GM23338 (cell line): ENCODE results near the gene PPP2R2B. TPM values are rescaled to one million over a fixed set of nuclear protein-coding genes. Genes with fewer than 3 reads are reported as not detected.

Source experiments
- ATAC-seq: fragments of 200-7000 bp; cut with Tn5 transposase; 3 replicates; pipeline ENCODE4 v1.9.1; 2020
- DNase-seq: peaks from one replicate; pipeline ENCODE4 v3.0.0-alpha.2; 2015; ENCODE audit warnings: low spot score
- H2AFZ ChIP-seq: fragments of 200-600 bp; sonication (generic); 2 replicates; pipeline ENCODE4 v1.8.0; 2016; ENCODE audit warnings: antibody characterized with exemption, mild to moderate bottlenecking, moderate library complexity
- H3F3A ChIP-seq: fragments of 200-600 bp; sonication (generic); replicated peaks from 2 replicates; pipeline ENCODE4 v1.8.0; 2017; ENCODE audit warnings: antibody characterized with exemption, mixed run types, low read depth
- H3K27ac ChIP-seq: fragments of 200-600 bp; sonication (generic); 2 replicates; pipeline ENCODE4 v1.6.1; 2016; ENCODE audit warnings: low read depth
- H3K27me3 ChIP-seq: fragments of 200-600 bp; sonication (generic); 2 replicates; pipeline ENCODE4 v1.8.0; 2016; ENCODE audit warnings: mild to moderate bottlenecking, mixed run types, moderate library complexity; ENCODE audit not compliant: insufficient read depth
- H3K36me3 ChIP-seq: fragments of 200-600 bp; sonication (generic); 2 replicates; pipeline ENCODE4 v1.8.0; 2016; ENCODE audit warnings: mild to moderate bottlenecking; ENCODE audit not compliant: insufficient read depth
- H3K4me1 ChIP-seq: fragments of 200-600 bp; sonication (generic); 2 replicates; pipeline ENCODE4 v1.8.0; 2016; ENCODE audit warnings: mild to moderate bottlenecking, moderate library complexity; ENCODE audit not compliant: insufficient read depth
- H3K4me2 ChIP-seq: fragments of 200-600 bp; sonication (generic); 2 replicates; pipeline ENCODE4 v1.7.1; 2017; ENCODE audit warnings: mixed run types
- H3K4me3 ChIP-seq: fragments of 200-600 bp; sonication (generic); 2 replicates; pipeline ENCODE4 v1.6.1; 2016; ENCODE audit warnings: mixed run types
- H3K79me2 ChIP-seq: fragments of 200-600 bp; sonication (generic); replicated peaks from 2 replicates; pipeline ENCODE4 v1.8.0; 2017; ENCODE audit warnings: mild to moderate bottlenecking; ENCODE audit not compliant: insufficient read depth
- H3K9me2 ChIP-seq: fragments of 200-600 bp; sonication (generic); 2 replicates; pipeline ENCODE4 v1.8.0; 2017; ENCODE audit not compliant: insufficient read depth
- H4K20me1 ChIP-seq: fragments of 200-600 bp; sonication (generic); replicated peaks from 2 replicates; pipeline ENCODE4 v1.8.0; 2017; ENCODE audit warnings: mild to moderate bottlenecking; ENCODE audit not compliant: insufficient read depth
- H3K27ac Mint-ChIP-seq: 2 replicates; pipeline ENCODE4 v1.8.0; 2020; ENCODE audit warnings: inconsistent platforms, mild to moderate bottlenecking, moderate library complexity, mixed read lengths
- H3K27me3 Mint-ChIP-seq: 3 replicates; pipeline ENCODE4 v1.8.0; 2022; ENCODE audit warnings: low read depth, mild to moderate bottlenecking, moderate library complexity, mixed read lengths, inconsistent platforms; ENCODE audit not compliant: insufficient read depth, poor library complexity
- H3K36me3 Mint-ChIP-seq: 3 replicates; pipeline ENCODE4 v1.8.0; 2021; ENCODE audit warnings: low read depth, mild to moderate bottlenecking, inconsistent platforms, moderate library complexity, mixed read lengths
- H3K4me1 Mint-ChIP-seq: 3 replicates; pipeline ENCODE4 v1.8.0; 2020; ENCODE audit warnings: mild to moderate bottlenecking, inconsistent platforms, mixed read lengths
- H3K4me3 Mint-ChIP-seq: 3 replicates; pipeline ENCODE4 v1.8.0; 2021; ENCODE audit warnings: moderate library complexity, mild to moderate bottlenecking, inconsistent platforms, mixed read lengths
- H3K9me3 Mint-ChIP-seq: 3 replicates; pipeline ENCODE4 v1.8.0; 2020; ENCODE audit warnings: moderate library complexity, mild to moderate bottlenecking, inconsistent platforms, mixed read lengths
- CREB1 ChIP-seq: fragments of 250-450 bp; sonication (Bioruptor Pico); IDR thresholded peaks from 2 replicates; pipeline ENCODE4 v1.5.0; 2020; ENCODE audit warnings: low read depth, mild to moderate bottlenecking, moderate library complexity
- CTCF ChIP-seq, 2 experiments: fragments of 200-600 bp in 1 of 2; sonication (generic) in 1 of 2; conservative IDR thresholded peaks; 2 replicates each; pipeline versions ENCODE4 v1.5.1 to v1.6.1; 2016 to 2017; ENCODE audit warnings: antibody characterized with exemption in 2 of 2, low read depth in 2 of 2, mild to moderate bottlenecking in 2 of 2, moderate library complexity in 1 of 2
- EZH2 ChIP-seq: fragments of 200-600 bp; sonication (generic); IDR thresholded peaks from one replicate; pipeline ENCODE4 v1.8.0; 2017; ENCODE audit warnings: antibody characterized with exemption, mild to moderate bottlenecking, low read depth; ENCODE audit not compliant: unreplicated experiment
- EZH2phosphoT487 ChIP-seq: fragments of 200-600 bp; sonication (generic); IDR thresholded peaks from one replicate; pipeline ENCODE4 v1.8.1; 2018; ENCODE audit warnings: antibody characterized with exemption; ENCODE audit not compliant: unreplicated experiment
- JUNB ChIP-seq: IDR thresholded peaks from one replicate; pipeline ENCODE4 v1.6.1; 2016; ENCODE audit warnings: antibody characterized with exemption; ENCODE audit not compliant: unreplicated experiment
- NANOG ChIP-seq: IDR thresholded peaks from 2 replicates; pipeline ENCODE4 v1.6.1; 2016; ENCODE audit warnings: antibody characterized with exemption, borderline replicate concordance
- REST ChIP-seq: IDR thresholded peaks from one replicate; pipeline ENCODE4 v1.6.1; 2018; ENCODE audit warnings: antibody characterized with exemption; ENCODE audit not compliant: unreplicated experiment
- STAT1 ChIP-seq: IDR thresholded peaks from one replicate; pipeline ENCODE4 v1.6.1; 2016; ENCODE audit warnings: antibody characterized with exemption; ENCODE audit not compliant: unreplicated experiment
- ZNF114 ChIP-seq: fragments of 250-450 bp; sonication (Bioruptor Pico); IDR thresholded peaks from 2 replicates; pipeline ENCODE4 v1.5.0; 2020; ENCODE audit warnings: mild to moderate bottlenecking, moderate library complexity
- ZNF331 ChIP-seq: fragments of 250-450 bp; sonication (Bioruptor Pico); IDR thresholded peaks from 2 replicates; pipeline ENCODE4 v1.5.0; 2020; ENCODE audit warnings: low read depth, mild to moderate bottlenecking, moderate library complexity
- ZNF462 ChIP-seq: fragments of 250-450 bp; sonication (Bioruptor Pico); IDR thresholded peaks from 2 replicates; pipeline ENCODE4 v1.5.0; 2020; ENCODE audit warnings: mild to moderate bottlenecking, moderate library complexity
- polyA plus RNA-seq: library from polyadenylated mRNA; unstranded; fragments of >200 nt; fragmentation: Nextera tagmentation; extraction: Ambion mirVana; gene quantifications from 2 replicates; pipeline ENCODE4 v1.2.1, GENCODE V29; 2016
- total RNA-seq: library from RNA; depleted of rRNA; stranded (reverse); fragments of >200 nt; shearing (Covaris generic); gene quantifications from 2 replicates; pipeline ENCODE4 v1.2.3, GENCODE V29; 2014

Gene PPP2R2B
- total and polyA plus RNA-seq, 2 experiments from 2014 or later: 21.3 to 33.9 TPM

GRCh38 chr5:146698651-146699050 is 179.9 kb downstream of the PPP2R2B start:
- no peaks in the 10 kb centered on the region for H3K79me2 ChIP-seq
- H3K4me1 Mint-ChIP-seq: peaks cover 34% of the 10 kb centered on the region
- H3K27me3 ChIP-seq: no peaks in the 10 kb centered on the region
- no peak overlapping the region for H3K27ac Mint-ChIP-seq
- H4K20me1 ChIP-seq: no peaks in the 10 kb centered on the region
- H3K27ac ChIP-seq: no peak overlapping the region
- no peak overlapping the region for H3K4me2 ChIP-seq
- no peak overlapping the region for H3K4me3 ChIP-seq
- H3K9me2 ChIP-seq: no peaks in the 10 kb centered on the region
- no peaks in the 10 kb centered on the region for H3F3A ChIP-seq
- TF ChIP-seq ZNF462 (CRISPR knock-in tag): no peak
- TF ChIP-seq REST: no peak
- no peak for TF ChIP-seq ZNF331
- TF ChIP-seq JUNB: no peak
- no peak for TF ChIP-seq STAT1
- no peak for TF ChIP-seq EZH2phosphoT487
- no peak for TF ChIP-seq NANOG
- no peak for TF ChIP-seq CTCF (conservative IDR thresholded peaks at IDR 0.05; ENCODE audit: low read depth in 2 of 2)
- no peak for TF ChIP-seq CREB1 (CRISPR knock-in tag)
- no peak for TF ChIP-seq EZH2
- no peak for TF ChIP-seq ZNF114
- peaks cover 33% of the 10 kb centered on the region for H3K4me1 ChIP-seq
- no peaks in the 10 kb centered on the region for H3K9me3 Mint-ChIP-seq
- H3K4me3 Mint-ChIP-seq: no peak overlapping the region
- no peak for ATAC-seq
- H3K27me3 Mint-ChIP-seq: no peaks in the 10 kb centered on the region
- H3K36me3 Mint-ChIP-seq: peaks cover 9% of the 10 kb centered on the region; the same call in 2 of the 3 replicates
- DNase-seq: no peak
- no peaks in the 10 kb centered on the region for H3K36me3 ChIP-seq
- no peak overlapping the region for H2AFZ ChIP-seq
